H1 (cell line): Measurements from ENCODE around the gene HACE1.

Experiments
- BRCA1 ChIP-seq: IDR thresholded peaks from 2 replicates; pipeline ENCODE4 v1.6.1; 2012; ENCODE audit warnings: low read depth, low read length, improper control_type of control experiment
- CREB1 ChIP-seq: IDR thresholded peaks from 2 replicates; pipeline ENCODE4 v1.6.1; 2012; ENCODE audit warnings: inconsistent platforms
- EZH2 ChIP-seq: fragments of 200-600 bp; sonication (generic); IDR thresholded peaks from 2 replicates; pipeline ENCODE4 v1.7.1; 2012; ENCODE audit warnings: low read depth, mild to moderate bottlenecking, moderate library complexity, low read length, inconsistent platforms; ENCODE audit not compliant: severe bottlenecking
- JUN ChIP-seq: IDR thresholded peaks from 2 replicates; pipeline ENCODE4 v1.6.1; 2011; ENCODE audit warnings: low read depth, mild to moderate bottlenecking, improper control_type of control experiment, low read length
- JUND ChIP-seq: IDR thresholded peaks from 2 replicates; pipeline ENCODE4 v1.6.1; 2011; ENCODE audit warnings: mild to moderate bottlenecking, improper control_type of control experiment, low read length
- POLR2A ChIP-seq, 2 experiments: IDR thresholded peaks; 1 replicate in 1 of 2; 2 replicates in 1 of 2; pipeline ENCODE4 v1.6.1; 2011; ENCODE audit warnings: low read depth in 2 of 2, low read length in 2 of 2, mild to moderate bottlenecking in 2 of 2; ENCODE audit errors: control extremely low read depth in 1 of 2
- POLR2AphosphoS5 ChIP-seq: IDR thresholded peaks from 2 replicates; pipeline ENCODE4 v1.6.1; 2011; ENCODE audit warnings: low read depth, low read length
- RAD21 ChIP-seq, 2 experiments: IDR thresholded peaks in 1 of 2; conservative IDR thresholded peaks in 1 of 2; 2 replicates each; pipeline ENCODE4 v1.6.1; 2011; ENCODE audit warnings: low read depth in 2 of 2, low read length in 2 of 2, improper control_type of control experiment in 1 of 2, inconsistent platforms in 1 of 2, mild to moderate bottlenecking in 1 of 2, moderate library complexity in 1 of 2
- SIN3A ChIP-seq, 2 experiments: IDR thresholded peaks in 1 of 2; conservative IDR thresholded peaks in 1 of 2; 2 replicates each; pipeline ENCODE4 v1.6.1; 2011 to 2012; ENCODE audit warnings: low read length in 2 of 2, improper control_type of control experiment in 1 of 2, low read depth in 1 of 2, mild to moderate bottlenecking in 1 of 2
- TBP ChIP-seq: IDR thresholded peaks from 2 replicates; pipeline ENCODE4 v1.6.1; 2011; ENCODE audit warnings: low read depth, low read length, improper control_type of control experiment
- ZNF274 ChIP-seq: IDR thresholded peaks from 2 replicates; pipeline ENCODE4 v1.7.0; 2012; ENCODE audit warnings: low read length, borderline replicate concordance; ENCODE audit errors: extremely low read depth
- TF ChIP-seq, protein P1 (sequence below), 3 experiments: IDR thresholded peaks; 1 replicate in 2 of 3; 2 replicates in 1 of 3; pipeline versions ENCODE4 v1.5.1 to v1.6.1; 2011; ENCODE audit warnings: low read length in 3 of 3, mild to moderate bottlenecking in 3 of 3, inconsistent platforms in 2 of 3, low read depth in 1 of 3, moderate library complexity in 1 of 3; ENCODE audit not compliant: insufficient read depth in 1 of 3; ENCODE audit errors: control extremely low read depth in 1 of 3
- TF ChIP-seq, protein P2 (sequence below): IDR thresholded peaks from 2 replicates; pipeline ENCODE4 v1.6.1; 2012; ENCODE audit warnings: low read length, inconsistent platforms

DNA sequence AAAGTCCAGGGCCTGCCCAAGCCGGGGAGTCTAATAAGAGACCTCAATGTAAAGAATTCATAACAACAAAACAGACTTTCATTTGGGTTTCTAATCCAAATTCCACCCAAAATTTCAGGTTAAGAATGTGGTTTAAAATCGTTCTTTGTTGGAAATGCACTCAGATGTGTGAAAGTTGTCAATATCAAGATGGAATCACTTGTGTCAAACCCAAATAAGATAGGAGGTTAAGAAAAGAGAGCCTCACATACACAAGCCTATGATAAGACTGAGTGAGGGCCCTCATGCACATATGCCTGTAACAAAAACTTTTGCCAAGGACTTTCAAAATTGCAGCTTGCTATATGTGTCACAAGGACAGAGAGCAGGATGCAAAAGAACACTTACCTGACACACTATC, 145.7 kb downstream of the HACE1 start:
- TF ChIP-seq JUN (no peak), POLR2A (IDR thresholded peaks at IDR 0.05; ENCODE audit: control extremely low read depth in 1 of 2, low read depth in 2 of 2, low read length in 2 of 2) (no peak), POLR2AphosphoS5 (no peak), BRCA1 (no peak), JUND (no peak), ZNF274 (no peak), TBP (no peak), CREB1 (no peak), EZH2 (no peak), SIN3A (conservative IDR thresholded peaks at IDR 0.05 in 1 of 2, IDR thresholded peaks at IDR 0.05 in 1 of 2; ENCODE audit: low read depth in 1 of 2, low read length in 2 of 2) (no peak), RAD21 (IDR thresholded peaks at IDR 0.05 in 1 of 2, conservative IDR thresholded peaks at IDR 0.05 in 1 of 2; ENCODE audit: low read depth in 2 of 2, low read length in 2 of 2) (no peak)
- TF ChIP-seq, protein P1, sequence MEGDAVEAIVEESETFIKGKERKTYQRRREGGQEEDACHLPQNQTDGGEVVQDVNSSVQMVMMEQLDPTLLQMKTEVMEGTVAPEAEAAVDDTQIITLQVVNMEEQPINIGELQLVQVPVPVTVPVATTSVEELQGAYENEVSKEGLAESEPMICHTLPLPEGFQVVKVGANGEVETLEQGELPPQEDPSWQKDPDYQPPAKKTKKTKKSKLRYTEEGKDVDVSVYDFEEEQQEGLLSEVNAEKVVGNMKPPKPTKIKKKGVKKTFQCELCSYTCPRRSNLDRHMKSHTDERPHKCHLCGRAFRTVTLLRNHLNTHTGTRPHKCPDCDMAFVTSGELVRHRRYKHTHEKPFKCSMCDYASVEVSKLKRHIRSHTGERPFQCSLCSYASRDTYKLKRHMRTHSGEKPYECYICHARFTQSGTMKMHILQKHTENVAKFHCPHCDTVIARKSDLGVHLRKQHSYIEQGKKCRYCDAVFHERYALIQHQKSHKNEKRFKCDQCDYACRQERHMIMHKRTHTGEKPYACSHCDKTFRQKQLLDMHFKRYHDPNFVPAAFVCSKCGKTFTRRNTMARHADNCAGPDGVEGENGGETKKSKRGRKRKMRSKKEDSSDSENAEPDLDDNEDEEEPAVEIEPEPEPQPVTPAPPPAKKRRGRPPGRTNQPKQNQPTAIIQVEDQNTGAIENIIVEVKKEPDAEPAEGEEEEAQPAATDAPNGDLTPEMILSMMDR (IDR thresholded peaks at IDR 0.05; ENCODE audit: control extremely low read depth in 1 of 3, insufficient read depth in 1 of 3, low read depth in 1 of 3, low read length in 3 of 3), result no peak
- TF ChIP-seq, protein P2, sequence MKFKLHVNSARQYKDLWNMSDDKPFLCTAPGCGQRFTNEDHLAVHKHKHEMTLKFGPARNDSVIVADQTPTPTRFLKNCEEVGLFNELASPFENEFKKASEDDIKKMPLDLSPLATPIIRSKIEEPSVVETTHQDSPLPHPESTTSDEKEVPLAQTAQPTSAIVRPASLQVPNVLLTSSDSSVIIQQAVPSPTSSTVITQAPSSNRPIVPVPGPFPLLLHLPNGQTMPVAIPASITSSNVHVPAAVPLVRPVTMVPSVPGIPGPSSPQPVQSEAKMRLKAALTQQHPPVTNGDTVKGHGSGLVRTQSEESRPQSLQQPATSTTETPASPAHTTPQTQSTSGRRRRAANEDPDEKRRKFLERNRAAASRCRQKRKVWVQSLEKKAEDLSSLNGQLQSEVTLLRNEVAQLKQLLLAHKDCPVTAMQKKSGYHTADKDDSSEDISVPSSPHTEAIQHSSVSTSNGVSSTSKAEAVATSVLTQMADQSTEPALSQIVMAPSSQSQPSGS, result no peak
